ENCODE measurements around the gene MUC5B.

Gene MUC5B

DNA sequence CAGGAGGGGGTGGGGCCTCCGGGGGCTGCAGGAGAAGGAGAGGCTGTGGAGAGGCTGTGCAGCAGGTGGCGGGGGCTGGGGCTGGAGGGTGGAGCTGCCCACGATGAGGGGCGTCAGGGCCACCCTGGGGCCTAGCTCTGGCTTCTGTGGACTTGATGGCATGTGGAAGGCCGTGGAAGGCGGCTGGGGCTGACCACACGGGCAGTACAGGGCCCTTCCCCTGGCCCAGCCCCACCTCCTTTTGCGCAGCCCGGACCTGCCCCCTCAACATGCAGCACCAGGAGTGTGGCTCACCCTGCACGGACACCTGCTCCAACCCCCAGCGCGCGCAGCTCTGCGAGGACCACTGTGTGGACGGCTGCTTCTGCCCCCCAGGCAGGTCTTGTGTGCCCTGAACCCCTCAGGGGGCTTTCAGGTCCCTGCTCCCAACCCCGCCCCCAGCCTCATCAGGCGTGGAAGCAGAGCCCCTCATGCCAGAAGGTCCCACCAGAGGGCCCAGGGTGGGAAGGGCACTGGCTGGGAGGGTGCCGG lies 6.1 kb downstream of the MUC5B start:
- no peaks in the 10 kb centered on the region for H3K9me3 Mint-ChIP-seq (ENCODE audit: low read depth)

DNA sequence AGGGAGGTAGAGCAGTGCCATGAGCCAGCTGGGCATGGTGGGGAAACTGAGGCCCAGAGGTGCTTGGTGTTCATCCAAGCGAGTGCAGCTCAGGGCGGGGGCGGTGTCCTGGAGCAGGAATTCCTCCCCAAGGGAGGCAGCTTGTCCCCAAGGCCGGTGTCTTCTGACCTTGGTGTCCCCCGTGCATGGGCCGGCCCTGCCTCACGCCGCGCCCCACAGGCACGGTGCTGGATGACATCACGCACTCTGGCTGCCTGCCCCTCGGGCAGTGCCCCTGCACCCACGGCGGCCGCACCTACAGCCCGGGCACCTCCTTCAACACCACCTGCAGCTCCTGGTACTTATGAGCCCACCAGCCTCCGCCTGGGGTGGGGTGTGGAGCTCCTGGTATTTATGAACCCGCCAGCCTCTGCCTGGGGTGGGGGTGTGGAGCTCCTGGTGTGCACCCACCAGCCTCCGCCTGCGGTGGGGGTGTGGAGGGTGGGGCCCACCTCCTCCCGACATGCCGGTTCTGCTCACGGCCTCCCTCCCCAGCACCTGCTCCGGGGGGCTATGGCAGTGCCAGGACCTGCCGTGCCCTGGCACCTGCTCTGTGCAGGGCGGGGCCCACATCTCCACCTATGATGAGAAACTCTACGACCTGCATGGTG lies 6.7 kb downstream of the MUC5B start:
- Mint-ChIP-seq H3K4me3 (no peak overlapping the region), H3K4me1 (ENCODE audit: low read depth) (no peaks in the 10 kb centered on the region), H3K36me3 (no peaks in the 10 kb centered on the region)

More for the DNA sequence above, 6.1 kb downstream of the MUC5B start:
- no peak overlapping the region for H3K27ac Mint-ChIP-seq
- H3K36me3 Mint-ChIP-seq: no peaks in the 10 kb centered on the region
- H3K4me1 Mint-ChIP-seq (ENCODE audit: low read depth): no peaks in the 10 kb centered on the region
- no peaks in the 10 kb centered on the region for H3K27me3 Mint-ChIP-seq
- no peak overlapping the region for H3K4me3 Mint-ChIP-seq

DNA sequence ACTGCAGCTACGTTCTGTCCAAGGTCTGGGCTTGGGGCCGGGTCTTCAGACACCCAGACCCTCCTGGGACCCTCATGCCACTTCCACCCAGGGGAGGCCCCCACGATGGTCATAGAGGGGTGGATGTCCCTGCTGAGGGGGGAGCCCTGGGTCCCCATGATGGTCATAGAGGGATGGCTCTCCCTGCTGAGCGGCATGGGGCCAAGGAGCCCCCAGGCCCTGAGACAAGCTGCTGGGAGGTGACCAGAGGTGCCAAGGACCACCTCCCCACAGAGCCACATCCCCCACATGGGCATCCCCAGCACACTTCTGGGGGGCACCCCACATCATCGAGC lies 7.2 kb downstream of the MUC5B start:
- no peaks in the 10 kb centered on the region for H3K36me3 Mint-ChIP-seq
- H3K9me3 Mint-ChIP-seq (ENCODE audit: low read depth): no peaks in the 10 kb centered on the region
- H3K27ac Mint-ChIP-seq: no peak overlapping the region
- no peak overlapping the region for H3K4me3 Mint-ChIP-seq
- H3K4me1 Mint-ChIP-seq (ENCODE audit: low read depth): no peaks in the 10 kb centered on the region
- no peaks in the 10 kb centered on the region for H3K27me3 Mint-ChIP-seq

More for the DNA sequence above, 6.7 kb downstream of the MUC5B start:
- no peaks in the 10 kb centered on the region for H3K9me3 Mint-ChIP-seq (ENCODE audit: low read depth)
- H3K27ac Mint-ChIP-seq: no peak overlapping the region
- no peaks in the 10 kb centered on the region for H3K27me3 Mint-ChIP-seq

DNA sequence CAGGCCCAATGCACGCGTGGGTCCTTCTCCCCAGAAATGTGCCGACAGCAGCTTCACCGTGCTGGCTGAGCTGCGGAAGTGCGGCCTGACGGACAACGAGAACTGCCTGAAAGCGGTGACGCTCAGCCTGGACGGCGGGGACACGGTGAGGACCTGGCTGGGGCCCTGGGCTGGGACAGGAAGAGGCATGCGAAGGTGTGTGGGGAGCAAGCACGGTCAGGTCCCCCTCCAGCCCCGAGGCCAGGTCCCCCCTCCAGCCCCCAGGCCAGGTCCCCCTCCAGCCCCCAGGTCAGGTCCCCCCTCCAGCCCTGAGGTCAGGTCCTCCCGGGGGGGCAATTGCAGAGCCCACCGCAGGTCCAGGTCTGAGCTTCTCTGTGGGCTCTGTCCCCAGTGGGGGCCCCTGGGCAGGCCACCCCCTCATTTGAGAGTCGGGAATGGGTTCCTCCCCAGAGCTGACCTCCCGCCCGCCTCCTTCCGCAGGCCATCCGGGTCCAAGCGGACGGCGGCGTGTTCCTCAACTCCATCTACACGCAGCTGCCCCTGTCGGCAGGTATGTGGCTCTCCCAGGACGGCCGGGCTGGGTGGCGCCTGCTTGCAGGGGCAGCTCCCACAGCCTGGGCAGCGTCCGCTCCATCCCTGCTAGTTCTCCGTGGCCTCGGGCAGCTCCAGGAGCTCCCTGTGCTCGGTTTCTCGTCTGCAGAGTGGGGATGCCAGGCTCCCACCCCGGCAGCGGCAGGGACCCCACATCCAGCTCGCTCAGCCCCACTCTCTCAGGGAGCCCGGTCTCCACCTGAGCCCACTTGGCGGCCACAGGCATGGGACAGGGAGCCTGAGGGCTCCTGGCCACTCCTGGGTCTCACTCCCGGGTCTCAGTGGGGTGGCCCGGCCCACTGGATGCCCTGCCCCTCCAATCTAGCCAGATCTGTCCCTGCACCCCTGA lies 7.9 kb downstream of the MUC5B start:
- Mint-ChIP-seq H3K27me3 (no peaks in the 10 kb centered on the region), H3K9me3 (ENCODE audit: low read depth) (no peaks in the 10 kb centered on the region), H3K27ac (no peak overlapping the region), H3K4me3 (no peak overlapping the region), H3K4me1 (ENCODE audit: low read depth) (no peaks in the 10 kb centered on the region), H3K36me3 (no peaks in the 10 kb centered on the region)

DNA sequence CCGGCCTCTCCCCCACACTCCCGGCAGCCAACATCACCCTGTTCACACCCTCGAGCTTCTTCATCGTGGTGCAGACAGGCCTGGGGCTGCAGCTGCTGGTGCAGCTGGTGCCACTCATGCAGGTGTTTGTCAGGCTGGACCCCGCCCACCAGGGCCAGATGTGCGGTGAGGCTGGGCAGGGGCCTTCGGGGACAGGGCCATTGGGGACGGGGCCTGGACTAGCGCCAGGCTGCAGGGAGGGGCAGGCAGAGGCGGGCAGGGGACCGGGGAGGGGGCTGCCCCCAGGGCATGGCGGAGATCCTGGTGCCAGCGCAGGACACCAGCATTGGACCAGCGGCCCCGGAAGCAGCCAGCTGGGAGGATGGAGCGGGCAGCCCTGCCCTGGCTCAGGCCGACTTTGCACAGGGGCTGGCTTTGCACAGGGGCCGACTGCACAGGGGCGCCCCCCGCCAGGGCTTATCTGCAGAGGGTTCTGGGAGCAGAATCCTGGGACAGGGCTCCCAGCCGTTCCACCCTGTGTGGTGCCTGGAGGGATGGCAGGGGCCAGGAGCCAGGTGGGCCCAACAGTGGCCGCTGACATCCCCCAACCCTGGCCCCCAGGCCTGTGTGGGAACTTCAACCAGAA lies 8.6 kb downstream of the MUC5B start:
- Mint-ChIP-seq H3K9me3 (ENCODE audit: low read depth) (no peaks in the 10 kb centered on the region), H3K4me1 (ENCODE audit: low read depth) (no peaks in the 10 kb centered on the region), H3K4me3 (no peak overlapping the region), H3K27ac (no peak overlapping the region), H3K36me3 (no peaks in the 10 kb centered on the region), H3K27me3 (no peaks in the 10 kb centered on the region)

DNA sequence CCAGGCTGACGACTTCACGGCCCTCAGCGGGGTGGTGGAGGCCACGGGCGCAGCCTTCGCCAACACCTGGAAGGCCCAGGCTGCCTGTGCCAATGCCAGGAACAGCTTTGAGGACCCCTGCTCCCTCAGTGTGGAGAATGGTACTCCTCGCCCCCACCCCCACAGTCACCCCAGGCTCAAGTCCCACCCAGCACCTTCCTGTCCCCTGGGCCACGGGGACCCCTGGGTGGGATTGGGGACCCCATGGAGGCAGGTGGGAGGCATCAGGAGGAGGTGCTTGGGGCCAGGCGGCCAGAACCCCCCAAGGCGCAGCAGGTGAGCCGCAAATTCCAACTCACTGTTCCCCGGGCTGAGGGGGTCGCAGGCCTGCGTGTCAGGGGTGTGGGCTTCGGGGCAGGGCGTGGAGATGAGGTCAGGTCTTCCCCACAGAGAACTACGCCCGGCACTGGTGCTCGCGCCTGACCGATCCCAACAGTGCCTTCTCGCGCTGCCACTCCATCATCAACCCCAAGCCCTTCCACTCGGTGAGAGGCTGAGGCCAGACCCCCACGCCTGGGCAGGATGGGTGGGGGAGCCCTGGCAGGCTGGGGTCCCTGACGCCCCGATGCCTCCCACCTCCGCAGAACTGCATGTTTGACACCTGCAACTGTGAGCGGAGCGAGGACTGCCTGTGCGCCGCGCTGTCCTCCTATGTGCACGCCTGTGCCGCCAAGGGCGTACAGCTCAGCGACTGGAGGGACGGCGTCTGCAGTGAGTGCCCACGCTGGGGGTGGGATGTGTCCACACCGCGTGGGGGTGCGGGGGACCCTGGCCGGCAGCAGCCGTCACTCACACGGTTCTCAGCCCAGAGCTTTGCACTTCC lies 9.4 kb downstream of the MUC5B start:
- Mint-ChIP-seq H3K4me1 (ENCODE audit: low read depth) (no peaks in the 10 kb centered on the region), H3K27me3 (no peaks in the 10 kb centered on the region), H3K27ac (no peak overlapping the region), H3K36me3 (no peaks in the 10 kb centered on the region), H3K4me3 (no peak overlapping the region), H3K9me3 (ENCODE audit: low read depth) (no peaks in the 10 kb centered on the region)

DNA sequence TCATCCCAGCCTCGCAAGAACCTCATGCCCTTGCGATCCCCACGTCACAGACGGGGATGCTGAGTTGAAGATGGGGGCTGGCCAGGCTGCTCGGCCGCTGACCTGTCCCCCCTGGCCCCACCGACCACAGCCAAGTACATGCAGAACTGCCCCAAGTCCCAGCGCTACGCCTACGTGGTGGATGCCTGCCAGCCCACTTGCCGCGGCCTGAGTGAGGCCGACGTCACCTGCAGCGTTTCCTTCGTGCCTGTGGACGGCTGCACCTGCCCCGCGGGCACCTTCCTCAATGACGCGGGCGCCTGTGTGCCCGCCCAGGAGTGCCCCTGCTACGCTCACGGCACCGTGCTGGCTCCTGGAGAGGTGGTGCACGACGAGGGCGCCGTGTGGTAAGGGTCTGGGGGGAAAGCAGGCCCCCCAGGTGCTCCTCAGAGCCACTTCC lies 10.0 kb downstream of the MUC5B start:
- no peak overlapping the region for H3K27ac Mint-ChIP-seq
- no peaks in the 10 kb centered on the region for H3K36me3 Mint-ChIP-seq
- no peak overlapping the region for H3K4me3 Mint-ChIP-seq
- no peaks in the 10 kb centered on the region for H3K27me3 Mint-ChIP-seq
- no peaks in the 10 kb centered on the region for H3K9me3 Mint-ChIP-seq (ENCODE audit: low read depth)
- no peaks in the 10 kb centered on the region for H3K4me1 Mint-ChIP-seq (ENCODE audit: low read depth)

DNA sequence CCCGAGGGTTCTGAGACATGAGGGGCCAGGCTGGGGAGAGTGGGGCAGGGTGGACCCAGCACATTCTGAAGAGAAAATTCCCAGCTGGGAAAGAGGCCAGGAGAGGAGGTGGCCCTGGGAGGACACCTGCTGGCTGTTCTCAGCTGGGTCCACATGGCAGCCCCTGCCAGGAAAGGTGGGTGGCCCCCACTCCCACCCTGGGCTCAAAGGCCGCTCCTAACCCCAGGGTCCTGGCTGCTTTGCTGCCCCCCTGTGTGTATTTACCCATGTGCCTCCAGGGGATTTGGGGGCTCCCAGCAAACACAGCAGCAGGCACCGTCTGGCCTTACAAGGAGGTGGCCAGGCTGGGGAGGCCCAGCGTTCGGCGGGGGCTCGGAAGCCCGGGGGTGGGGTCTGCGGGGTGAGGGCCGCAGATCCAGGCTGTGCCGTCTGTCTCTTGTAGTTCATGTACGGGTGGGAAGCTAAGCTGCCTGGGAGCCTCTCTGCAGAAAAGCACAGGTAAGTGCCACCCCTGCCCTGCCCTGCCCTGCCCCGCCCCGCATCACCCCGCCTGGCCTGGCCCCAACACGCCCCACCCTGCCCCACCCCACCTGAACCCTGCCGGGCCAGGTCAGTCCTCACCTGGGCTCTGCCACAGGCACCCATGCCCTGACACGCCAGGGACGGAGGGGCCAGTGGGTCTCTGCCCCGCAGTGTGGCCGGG lies 10.6 kb downstream of the MUC5B start:
- Mint-ChIP-seq H3K36me3 (no peaks in the 10 kb centered on the region), H3K27ac (no peak overlapping the region), H3K27me3 (no peaks in the 10 kb centered on the region), H3K4me3 (no peak overlapping the region), H3K9me3 (ENCODE audit: low read depth) (no peaks in the 10 kb centered on the region), H3K4me1 (ENCODE audit: low read depth) (no peaks in the 10 kb centered on the region)

DNA sequence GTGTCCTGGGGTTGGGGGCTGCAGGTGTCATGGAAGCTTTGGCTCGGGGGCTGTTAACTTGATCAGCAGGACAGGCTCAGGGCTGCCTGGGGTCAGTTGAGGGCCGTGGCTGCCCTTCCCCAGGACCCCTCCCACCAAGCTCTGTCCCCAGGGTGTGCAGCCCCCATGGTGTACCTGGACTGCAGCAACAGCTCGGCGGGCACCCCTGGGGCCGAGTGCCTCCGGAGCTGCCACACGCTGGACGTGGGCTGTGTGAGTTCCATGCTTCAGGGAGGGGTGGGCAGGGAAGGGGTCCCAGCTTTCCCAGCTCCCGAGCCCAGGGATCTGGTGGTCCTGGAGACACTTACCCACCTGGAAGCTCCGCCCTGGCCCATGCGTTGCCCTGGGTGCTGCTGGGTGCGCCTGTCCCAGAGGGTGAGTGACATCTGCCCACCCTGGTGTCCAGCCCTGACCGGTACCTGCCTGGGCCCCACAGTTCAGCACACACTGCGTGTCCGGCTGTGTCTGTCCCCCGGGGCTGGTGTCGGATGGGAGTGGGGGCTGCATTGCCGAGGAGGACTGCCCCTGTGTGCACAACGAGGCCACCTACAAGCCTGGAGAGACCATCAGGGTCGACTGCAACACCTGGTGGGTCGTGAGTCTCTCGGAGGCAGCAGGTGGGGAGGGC lies 11.3 kb downstream of the MUC5B start:
- H3K27ac Mint-ChIP-seq: no peak overlapping the region
- H3K4me1 Mint-ChIP-seq (ENCODE audit: low read depth): no peaks in the 10 kb centered on the region
- no peaks in the 10 kb centered on the region for H3K27me3 Mint-ChIP-seq
- no peaks in the 10 kb centered on the region for H3K9me3 Mint-ChIP-seq (ENCODE audit: low read depth)
- no peak overlapping the region for H3K4me3 Mint-ChIP-seq
- H3K36me3 Mint-ChIP-seq: no peaks in the 10 kb centered on the region

DNA sequence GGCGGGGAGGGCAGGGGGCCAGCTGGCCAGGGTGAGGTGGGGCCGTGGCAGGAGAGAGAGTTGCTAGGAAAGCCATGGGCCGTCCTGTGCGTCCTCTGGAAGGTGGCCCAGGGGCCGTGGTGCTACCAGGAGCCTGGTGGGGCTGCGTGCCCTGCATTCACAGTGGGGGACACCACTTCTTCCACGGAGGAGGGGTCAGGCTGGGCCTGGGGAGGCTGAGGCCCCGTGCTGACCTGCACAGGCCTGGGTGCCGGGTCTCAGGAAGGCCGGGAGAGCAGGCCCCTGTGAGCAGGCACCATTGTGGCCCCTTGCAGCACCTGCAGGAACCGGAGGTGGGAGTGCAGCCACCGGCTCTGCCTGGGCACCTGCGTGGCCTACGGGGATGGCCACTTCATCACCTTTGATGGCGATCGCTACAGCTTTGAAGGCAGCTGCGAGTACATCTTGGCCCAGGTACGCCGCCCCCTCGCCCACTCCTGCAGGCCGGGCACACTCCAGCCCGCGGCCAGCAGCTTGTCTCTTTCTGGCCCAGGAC lies 12.0 kb downstream of the MUC5B start:
- no peak overlapping the region for H3K4me3 Mint-ChIP-seq
- H3K27ac Mint-ChIP-seq: no peak overlapping the region

DNA sequence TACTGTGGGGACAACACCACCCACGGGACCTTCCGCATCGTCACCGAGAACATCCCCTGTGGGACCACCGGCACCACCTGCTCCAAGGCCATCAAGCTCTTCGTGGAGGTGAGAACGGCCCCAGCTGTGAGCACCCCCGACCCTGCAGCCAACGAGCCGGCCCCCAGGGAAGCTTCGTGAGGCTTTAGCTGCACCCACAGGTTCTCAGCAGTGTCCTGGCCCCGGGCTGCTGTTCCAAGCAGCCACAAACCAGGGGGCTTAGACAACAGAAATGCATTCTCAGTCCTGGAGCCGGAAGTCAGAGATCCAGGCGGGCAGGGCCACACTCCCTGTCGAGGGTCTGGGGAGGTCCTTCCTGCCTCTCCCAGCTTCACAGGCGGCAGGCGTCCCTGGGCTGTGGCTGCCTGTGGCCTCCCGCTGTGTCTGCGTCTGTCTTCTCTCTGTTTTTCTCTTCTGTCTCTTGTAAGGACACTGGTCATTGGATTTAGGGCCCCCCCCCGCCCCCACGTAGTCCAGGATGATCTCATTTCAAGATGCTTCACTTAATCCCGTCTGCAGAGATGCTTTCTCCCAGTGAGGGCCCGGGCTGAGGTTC lies 12.5 kb downstream of the MUC5B start:
- no peaks in the 10 kb centered on the region for H3K36me3 Mint-ChIP-seq
- H3K4me3 Mint-ChIP-seq: no peak overlapping the region
- no peak overlapping the region for H3K27ac Mint-ChIP-seq
- H3K27me3 Mint-ChIP-seq: no peaks in the 10 kb centered on the region
- no peaks in the 10 kb centered on the region for H3K4me1 Mint-ChIP-seq (ENCODE audit: low read depth)
- no peaks in the 10 kb centered on the region for H3K9me3 Mint-ChIP-seq (ENCODE audit: low read depth)

More for the DNA sequence above, 12.0 kb downstream of the MUC5B start:
- Mint-ChIP-seq H3K4me1 (ENCODE audit: low read depth) (no peaks in the 10 kb centered on the region), H3K36me3 (no peaks in the 10 kb centered on the region), H3K27me3 (no peaks in the 10 kb centered on the region), H3K9me3 (ENCODE audit: low read depth) (no peaks in the 10 kb centered on the region)

DNA sequence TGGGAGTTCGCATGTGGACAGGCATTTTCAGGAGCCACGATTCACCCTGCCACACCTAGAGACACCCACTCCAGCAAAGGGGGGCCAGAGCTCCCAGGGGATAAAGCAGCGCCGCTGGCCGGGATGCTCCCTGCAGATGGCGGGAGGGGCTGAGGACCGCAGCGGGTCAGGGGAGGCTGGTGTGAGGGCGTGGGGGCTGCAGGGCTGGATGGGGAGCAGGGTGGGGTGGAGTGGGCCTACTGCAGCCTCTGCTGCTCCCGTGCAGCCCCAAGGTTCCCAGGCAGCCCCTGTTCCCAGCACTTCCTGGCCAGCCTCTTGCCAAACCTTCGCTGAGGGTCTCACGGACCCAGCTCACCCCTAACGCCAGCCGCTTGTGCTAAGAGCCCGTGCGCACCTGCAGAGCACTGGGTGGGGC lies 13.0 kb downstream of the MUC5B start:
- no peak overlapping the region for H3K4me3 Mint-ChIP-seq
- H3K36me3 Mint-ChIP-seq: no peaks in the 10 kb centered on the region
- no peak overlapping the region for H3K27ac Mint-ChIP-seq
- no peaks in the 10 kb centered on the region for H3K4me1 Mint-ChIP-seq (ENCODE audit: low read depth)
- no peaks in the 10 kb centered on the region for H3K27me3 Mint-ChIP-seq
- H3K9me3 Mint-ChIP-seq (ENCODE audit: low read depth): no peaks in the 10 kb centered on the region

All from activated naive CD8-positive, alpha-beta T cell (primary cell).